A673 (cell line): ENCODE measurements around the gene ILDR1.

ENCODE experiments used
- CTCF ChIP-seq: fragments of 300-800, 200-600 bp; sonication (generic); conservative IDR thresholded peaks from 2 replicates; pipeline ENCODE4 v1.5.1; 2017; ENCODE audit warnings: low read depth, mild to moderate bottlenecking, antibody characterized with exemption, low read length, moderate library complexity, mixed read lengths
- EZH2 ChIP-seq: fragments of 200-600 bp; sonication (generic); IDR thresholded peaks from 2 replicates; pipeline ENCODE4 v1.6.1; 2017; ENCODE audit warnings: borderline replicate concordance, low read depth, mild to moderate bottlenecking, mixed read lengths, antibody characterized with exemption, low read length; ENCODE audit not compliant: poor library complexity, severe bottlenecking

GRCh38 chr3:122066331-122067213 is 44.5 kb upstream of the ILDR1 start:
- TF ChIP-seq EZH2 (no peak), CTCF (no peak)
